ENCODE results near the gene PRPF31.
"Not testable (repeated sequence)": the region's sequence is repeated elsewhere in the genome, so short reads cannot be mapped to it uniquely, and the experiment has no call there.

Gene PRPF31, protein sequence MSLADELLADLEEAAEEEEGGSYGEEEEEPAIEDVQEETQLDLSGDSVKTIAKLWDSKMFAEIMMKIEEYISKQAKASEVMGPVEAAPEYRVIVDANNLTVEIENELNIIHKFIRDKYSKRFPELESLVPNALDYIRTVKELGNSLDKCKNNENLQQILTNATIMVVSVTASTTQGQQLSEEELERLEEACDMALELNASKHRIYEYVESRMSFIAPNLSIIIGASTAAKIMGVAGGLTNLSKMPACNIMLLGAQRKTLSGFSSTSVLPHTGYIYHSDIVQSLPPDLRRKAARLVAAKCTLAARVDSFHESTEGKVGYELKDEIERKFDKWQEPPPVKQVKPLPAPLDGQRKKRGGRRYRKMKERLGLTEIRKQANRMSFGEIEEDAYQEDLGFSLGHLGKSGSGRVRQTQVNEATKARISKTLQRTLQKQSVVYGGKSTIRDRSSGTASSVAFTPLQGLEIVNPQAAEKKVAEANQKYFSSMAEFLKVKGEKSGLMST

DNA sequence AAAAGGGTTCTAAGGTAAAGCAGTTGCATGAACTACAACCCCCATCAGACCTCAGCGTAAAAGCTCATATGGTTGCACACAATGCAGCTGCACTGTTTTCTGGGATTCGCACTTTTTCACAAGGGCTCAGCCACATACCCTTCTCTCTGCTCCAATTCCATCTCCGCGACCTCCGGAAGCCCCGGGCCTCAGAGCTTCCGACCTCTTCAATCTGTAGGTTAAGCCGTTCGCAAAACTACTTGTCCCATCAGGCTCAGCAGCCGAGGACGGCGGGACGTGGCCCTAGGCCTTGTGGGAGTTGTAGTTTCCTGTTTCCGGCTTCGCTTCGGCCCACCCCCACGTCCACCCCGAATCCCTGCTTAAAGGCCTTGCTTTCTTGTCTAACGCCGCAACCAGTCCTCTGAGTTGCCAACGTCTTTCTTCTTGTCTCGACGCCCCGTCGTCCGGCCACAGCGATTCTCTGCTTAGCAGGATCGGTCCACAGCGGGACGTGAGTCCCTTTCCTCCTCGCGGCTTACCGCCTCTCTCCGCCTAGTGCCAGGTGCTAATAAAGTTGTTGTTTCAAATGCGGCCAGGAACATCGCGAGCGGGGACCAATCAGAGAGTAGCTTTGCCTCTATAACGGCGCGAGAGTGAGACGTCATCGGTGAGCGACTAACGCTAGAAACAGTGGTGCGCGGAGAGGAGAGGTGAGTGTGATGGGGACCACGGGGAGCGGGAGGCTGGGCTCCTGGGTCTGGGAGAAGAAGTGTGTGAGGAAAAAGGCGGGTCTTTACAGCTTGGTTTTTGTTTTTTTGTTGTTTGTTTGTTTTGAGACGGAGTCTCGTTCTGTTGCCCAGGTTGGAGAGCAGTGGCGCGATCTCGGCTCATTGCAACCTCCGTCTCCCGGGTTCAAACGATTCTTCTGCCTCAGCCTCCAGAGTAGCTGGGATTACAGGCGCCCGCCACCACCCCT lies at the start of gene PRPF31, which contains the start of gene TFPT:
Gene PRPF31, plus strand, starts transcription at position 646 of the 955 bp plus-strand sequence. CDS start 2,525 bp downstream, outside the sequence.
Gene TFPT, minus strand, starts transcription at position 549 of the 955 bp plus-strand sequence. Its CDS starts 388 bp downstream, at position 161.
- peak; percentile 97 for DNase-seq (ENCODE audit: low read depth in 2 of 2)

DNA sequence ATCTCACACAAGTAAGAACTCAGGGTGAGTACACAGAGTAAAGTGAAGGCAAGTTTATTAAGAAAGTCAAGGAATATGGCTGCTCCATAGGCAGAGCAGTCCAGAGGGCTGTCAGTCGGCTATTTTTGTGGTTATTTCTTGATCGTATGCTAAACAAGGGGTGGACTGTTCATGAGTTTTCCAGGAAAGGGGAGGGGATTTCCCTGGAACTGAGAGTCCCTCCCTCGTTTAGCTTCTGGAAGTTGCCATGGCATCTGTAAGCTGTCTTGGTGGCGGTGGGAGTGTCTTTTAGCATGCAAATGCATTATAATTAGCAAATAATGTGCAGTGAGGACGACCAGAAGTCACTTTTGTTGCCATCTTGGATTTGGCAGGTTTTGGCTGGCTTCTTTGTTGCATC lies 46.1 kb upstream of the PRPF31 start:
- DNase-seq (ENCODE audit: low read depth in 2 of 2): no peak

GRCh38 chr19:54073829-54074228 lies 41.7 kb upstream of the PRPF31 start:
- no peak for DNase-seq (ENCODE audit: low read depth in 2 of 2)

DNA sequence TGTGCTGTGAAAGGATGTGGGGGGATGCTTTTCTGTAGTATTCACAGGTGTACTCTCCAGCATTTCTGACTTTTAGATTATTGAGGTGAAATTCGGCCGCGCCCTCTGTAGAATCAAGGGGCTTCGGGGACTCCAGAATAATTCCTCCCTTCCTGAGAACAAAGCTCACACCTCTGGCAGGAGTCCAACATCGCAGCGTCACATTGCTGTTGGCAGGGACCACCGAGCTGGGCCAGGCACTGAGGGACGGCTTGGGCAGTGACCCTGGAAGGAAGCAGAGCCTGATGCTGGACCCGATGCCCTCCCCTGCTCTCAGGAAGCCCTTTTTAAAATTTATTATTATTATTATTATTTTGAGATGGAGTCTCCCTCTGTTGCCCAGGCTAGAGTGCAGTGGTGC lies 40.7 kb upstream of the PRPF31 start:
- no peak for DNase-seq (ENCODE audit: low read depth in 2 of 2)

GRCh38 chr19:54077334-54077733 lies 38.2 kb upstream of the PRPF31 start:
- DNase-seq (ENCODE audit: low read depth in 2 of 2): no peak

DNA sequence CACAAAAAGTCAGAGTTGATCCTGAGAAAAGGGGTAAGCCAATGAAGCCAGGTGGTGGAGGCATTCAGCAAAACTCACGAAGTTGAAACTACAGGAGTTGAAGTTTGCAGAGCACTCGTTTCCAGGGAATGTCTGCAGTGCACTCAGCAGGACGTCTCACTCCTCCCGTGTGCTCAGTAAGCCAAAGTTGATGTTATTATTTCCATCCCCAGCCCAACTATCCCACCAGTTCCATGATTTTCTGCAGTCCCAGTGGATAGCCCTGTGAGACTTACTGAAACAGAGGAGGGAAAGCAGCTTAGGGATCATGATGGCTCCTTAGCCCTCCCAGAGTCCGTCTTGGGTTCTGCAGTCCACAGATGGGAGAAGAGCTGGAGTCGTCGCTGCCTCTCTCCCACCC lies 34.5 kb upstream of the PRPF31 start, which contains the start of gene TARM1:
Gene TARM1, minus strand, starts transcription at position 334 of the 400 bp plus-strand sequence. Its CDS starts 25 bp downstream, at position 309.
- DNase-seq (ENCODE audit: low read depth in 2 of 2): no peak

- DNase-seq (ENCODE audit: low read depth in 2 of 2): no peak
Measured at GRCh38 chr19:54084410-54084809, 31.1 kb upstream of the PRPF31 start.

DNA sequence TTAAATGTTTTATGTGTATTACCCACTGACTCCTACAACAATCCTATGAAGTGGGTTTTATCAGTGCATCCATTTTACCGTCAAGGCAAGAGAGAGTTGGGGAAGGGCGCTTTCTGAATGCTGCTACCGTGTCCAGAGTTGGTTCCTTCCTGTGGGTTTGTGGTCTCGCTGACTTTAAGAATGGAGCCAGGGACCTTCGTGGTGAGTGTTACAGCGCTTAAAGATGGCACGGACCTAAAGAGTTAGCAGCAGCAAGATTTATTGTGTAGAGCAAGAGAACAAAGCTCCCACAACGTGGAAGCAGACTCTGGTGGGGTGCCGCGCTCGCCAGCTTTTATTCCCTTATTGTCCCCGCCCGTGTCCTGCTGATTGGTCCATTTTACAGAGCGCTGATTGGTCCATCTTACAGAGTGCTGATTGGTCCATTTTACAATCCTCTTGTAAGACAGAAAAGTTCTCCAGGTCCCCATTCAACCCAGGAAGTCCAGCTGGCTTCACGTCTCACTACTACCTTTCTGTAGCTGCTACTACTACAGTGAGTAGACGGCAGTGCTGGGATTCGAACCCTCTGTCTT lies 21.0 kb upstream of the PRPF31 start:
- no peak for DNase-seq (ENCODE audit: low read depth in 2 of 2)

- no peak for DNase-seq (ENCODE audit: low read depth in 2 of 2)
Measured at GRCh38 chr19:54095136-54095858, 20.3 kb upstream of the PRPF31 start.

DNA sequence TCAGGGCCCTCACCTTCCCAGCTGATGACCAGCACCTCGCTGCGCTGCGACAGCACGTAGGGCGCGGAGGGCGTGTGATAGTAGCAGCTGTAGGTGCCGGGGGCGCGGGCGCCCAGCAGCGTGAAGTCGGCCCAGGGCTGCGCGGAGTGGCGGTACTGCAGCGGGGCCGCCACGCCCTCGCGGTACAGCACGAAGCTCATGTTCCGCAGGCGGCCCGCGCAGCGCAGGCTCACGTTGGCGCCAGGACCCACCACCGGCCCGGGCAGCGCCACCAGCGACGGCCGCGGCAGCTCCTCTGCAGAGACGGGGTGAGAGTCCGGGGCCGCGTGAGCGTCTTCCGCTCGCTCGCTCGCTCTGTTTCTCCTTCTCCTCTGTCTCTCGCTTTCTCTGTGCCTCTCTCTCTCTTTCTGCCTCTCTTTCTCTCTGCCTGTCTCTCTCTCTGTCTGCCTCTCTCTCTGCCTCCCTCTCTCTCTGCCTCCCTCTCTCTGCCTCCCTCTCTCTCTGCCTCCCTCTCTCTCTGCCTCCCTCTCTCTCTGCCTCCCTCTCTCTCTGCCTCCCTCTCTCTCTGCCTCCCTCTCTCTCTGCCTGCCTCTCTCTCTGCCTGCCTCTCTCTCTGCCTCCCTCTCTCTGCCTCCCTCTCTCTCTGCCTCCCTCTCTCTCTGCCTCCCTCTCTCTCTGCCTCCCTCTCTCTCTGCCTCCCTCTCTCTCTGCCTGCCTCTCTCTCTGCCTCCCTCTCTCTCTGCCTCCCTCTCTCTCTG lies 19.5 kb upstream of the PRPF31 start:
- not testable (repeated sequence) for DNase-seq (ENCODE audit: low read depth in 2 of 2)

- peak; percentile 31 to 35 for DNase-seq (ENCODE audit: low read depth in 2 of 2)
Measured at GRCh38 chr19:54096617-54097106, 18.9 kb upstream of the PRPF31 start.

- no peak for DNase-seq (ENCODE audit: low read depth in 2 of 2)
Measured at GRCh38 chr19:54099190-54099902, 16.2 kb upstream of the PRPF31 start.

DNA sequence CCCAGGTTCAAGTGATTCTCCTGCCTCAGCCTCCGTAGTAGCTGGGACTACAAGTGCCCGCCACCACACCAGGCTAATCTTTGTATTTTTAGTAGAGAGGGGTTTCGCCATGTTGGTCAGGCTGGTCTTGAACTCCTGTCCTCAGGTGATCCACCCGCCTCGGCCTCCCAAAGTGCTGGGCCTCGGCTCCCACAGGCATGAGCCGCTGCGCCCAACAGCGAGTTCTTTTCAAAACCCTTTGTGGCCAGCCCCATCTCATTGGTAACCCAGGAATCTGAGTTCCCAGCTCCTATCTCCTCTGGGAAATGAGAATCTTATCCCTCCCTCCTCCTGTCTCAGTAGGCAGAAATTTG lies 15.7 kb upstream of the PRPF31 start:
- not testable (repeated sequence) for DNase-seq (ENCODE audit: low read depth in 2 of 2)

DNA sequence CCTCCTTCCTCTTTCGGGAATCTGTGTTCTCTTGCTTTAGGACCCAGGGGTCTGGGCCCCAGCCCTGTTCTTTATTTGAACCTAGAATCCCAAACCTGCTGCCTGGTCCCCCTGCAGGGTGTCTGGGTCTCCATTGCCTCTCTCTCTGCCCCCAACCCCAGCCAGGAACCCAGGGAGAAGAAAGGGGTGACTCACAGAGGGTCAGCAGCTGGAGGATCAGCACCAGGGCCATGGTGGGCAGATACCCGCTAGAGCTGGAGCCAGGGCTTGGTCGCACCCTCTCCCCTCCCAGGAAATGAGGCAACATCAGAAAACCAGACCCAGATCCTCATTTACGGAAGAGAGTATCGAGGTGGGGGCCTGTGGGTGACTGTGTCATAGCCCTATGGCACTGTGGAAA lies 15.0 kb upstream of the PRPF31 start, which contains the start of gene OSCAR:
Gene OSCAR, minus strand, starts transcription at position 243 of the 400 bp plus-strand sequence. Its CDS starts 11 bp downstream, at position 232.
- no peak for DNase-seq (ENCODE audit: low read depth in 2 of 2)

DNA sequence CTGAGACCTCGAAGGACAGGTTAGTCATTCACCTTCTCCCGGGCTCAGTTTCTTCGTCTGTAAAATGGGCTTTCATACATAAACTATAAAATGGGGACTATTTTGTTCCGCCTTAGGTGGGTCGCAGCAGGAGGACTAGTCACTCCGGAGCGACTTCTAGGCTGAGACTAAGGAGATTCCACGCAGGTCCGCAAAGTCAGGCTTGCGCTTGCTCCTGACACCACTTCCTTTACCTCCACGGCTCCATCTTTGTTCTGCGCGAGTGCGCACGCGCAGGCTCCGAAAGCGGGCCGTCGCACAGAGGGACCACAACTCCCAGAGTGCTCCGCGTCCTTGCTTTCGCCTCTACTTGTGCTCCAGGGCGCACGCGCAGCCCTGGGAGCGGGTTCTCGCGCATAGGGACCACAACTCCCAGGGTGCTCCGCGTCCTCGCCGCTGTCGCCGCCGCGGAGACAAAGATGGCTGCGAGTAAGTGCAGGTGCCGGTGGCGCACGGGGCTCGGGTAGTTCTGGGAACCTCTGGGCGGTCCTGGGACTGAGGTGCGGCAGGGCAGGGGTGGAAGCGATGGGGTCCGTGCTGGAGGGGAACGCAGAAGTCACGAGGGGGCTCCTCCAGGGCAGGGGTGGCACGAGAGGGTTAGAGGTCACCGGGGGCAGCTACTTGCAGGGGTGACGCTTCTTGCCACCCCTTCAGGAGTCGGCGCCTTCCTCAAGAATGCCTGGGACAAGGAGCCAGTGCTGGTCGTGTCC lies 13.0 kb upstream of the PRPF31 start, which contains the start of gene NDUFA3:
Gene NDUFA3, plus strand, starts transcription at position 435 of the 749 bp plus-strand sequence. Its CDS starts 24 bp downstream, at position 459.
- peak; percentile 97 for DNase-seq (ENCODE audit: low read depth in 2 of 2)

GRCh38 chr19:54104998-54105715 lies 10.4 kb upstream of the PRPF31 start:
- DNase-seq (ENCODE audit: low read depth in 2 of 2): no peak

DNA sequence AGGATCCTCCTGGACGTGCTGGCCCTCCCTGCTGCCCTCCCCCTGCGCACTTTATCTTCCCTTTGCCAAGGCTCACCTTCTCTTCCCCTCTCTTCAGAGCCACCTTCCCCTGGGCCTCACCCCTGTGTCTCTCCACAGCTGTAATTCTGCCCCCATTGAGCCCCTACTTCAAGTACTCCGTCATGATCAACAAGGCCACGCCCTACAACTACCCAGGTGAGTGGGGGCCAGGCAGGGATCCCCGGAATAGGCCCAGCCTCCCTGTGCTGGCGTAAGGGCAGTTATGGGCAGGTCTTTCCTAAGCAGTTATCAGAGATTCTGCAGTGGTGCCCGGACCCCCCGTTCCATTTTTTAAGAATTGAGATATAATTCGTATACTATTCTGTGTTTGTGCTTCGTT lies 9.8 kb upstream of the PRPF31 start:
- DNase-seq (ENCODE audit: low read depth in 2 of 2): no peak

DNA sequence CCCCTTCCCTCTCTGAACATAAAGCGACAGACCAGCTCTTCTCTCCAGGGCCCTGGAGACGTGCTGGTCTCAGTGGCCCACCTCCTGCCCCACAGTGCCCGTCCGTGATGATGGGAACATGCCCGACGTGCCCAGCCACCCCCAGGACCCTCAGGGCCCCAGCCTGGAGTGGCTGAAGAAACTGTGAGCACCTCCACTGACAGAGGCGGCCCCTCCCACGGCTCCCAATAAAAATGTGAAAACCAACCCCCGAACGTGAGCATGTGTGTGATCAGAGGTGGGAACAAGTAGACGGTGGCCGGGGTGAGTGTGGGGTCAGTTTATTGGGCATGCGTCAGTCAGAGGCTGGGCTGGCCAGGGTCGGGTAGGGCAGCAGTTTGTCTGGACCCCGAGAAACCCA lies 8.8 kb upstream of the PRPF31 start:
- no peak for DNase-seq (ENCODE audit: low read depth in 2 of 2)

Measured in fibroblast of skin of left quadriceps (primary cell).